Left ventricle myocardium superior (tissue), 1 donor: ENCODE results near the gene ZBTB7C. TPM values are rescaled to one million over a fixed set of nuclear protein-coding genes. Genes with fewer than 3 reads are reported as not detected.
A peak's percentile ranks its signal among the peaks of the same experiment; 100 is the strongest.

Experiments
- ATAC-seq: fragments of 200-7000 bp; cut with Tn5 transposase; one replicate; pipeline ENCODE4 v1.9.1; 2020; ENCODE audit warnings: mild to moderate bottlenecking, moderate library complexity
- DNase-seq: peaks from one replicate; pipeline ENCODE4 v3.0.0-alpha.2; 2020
- intact Hi-C: fragments of 100-400 bp; cut with micrococcal nuclease; formaldehyde crosslinking; loops from one replicate; pipeline ENCODE4 v1.11.0; 2022
- total RNA-seq: library from RNA; stranded (reverse); fragmentation: NEBNext Ultra II Directional; extraction: Animal tissue kit (Norgen Biotek cat#: 25700); gene quantifications from one replicate; pipeline ENCODE4 v1.2.1, GENCODE V29; 2021
- donor health status: DM: no; HTN: yes; CAD: no; lungs with severe emphysema.

ZBTB7C gene
- total RNA-seq, 1 donor from 2014 or later = 2.1 TPM

GRCh38 chr18:48230467-48231113 lies 178.6 kb downstream of the ZBTB7C start:
- peak; percentile 68 for DNase-seq
- peak; percentile 50 for ATAC-seq
- intact Hi-C loops = no loop called here

- intact Hi-C loops = no loop called here
- peak; percentile 18 for ATAC-seq
- DNase-seq = no peak
Observed at GRCh38 chr18:48229552-48229981, 179.6 kb downstream of the ZBTB7C start.

- DNase-seq (peak; percentile 53), ATAC-seq (peak; percentile 64)
- intact Hi-C loops = no loop called here
Observed at GRCh38 chr18:48228841-48229240, 180.3 kb downstream of the ZBTB7C start.

DNA sequence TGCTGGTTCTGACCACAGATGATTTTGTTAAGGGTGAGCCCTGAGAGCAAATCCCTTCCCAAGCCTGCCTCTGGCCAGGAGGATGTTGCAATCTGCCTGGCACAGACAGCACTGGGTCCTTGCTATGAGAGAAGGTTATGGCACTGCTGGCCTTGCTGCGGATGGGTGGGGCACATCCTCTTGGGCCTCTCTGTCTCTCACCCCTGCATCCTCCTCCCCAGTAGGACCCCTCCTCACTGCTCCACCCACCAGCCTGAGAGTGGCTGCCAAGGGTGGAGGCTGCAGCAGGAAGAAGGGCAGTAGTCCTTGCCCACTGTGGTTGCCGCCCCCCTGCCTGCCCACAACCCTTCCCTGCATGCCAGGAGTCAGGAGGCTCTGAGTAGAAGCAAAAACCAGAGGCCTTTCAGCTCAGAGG lies 180.9 kb downstream of the ZBTB7C start:
- intact Hi-C loops = no loop called here
- DNase-seq = peak; percentile 77
- ATAC-seq = peak; percentile 89

- DNase-seq (no peak), ATAC-seq (no peak)
- intact Hi-C loops = no loop called here
Observed at GRCh38 chr18:48227206-48227605, 182.0 kb downstream of the ZBTB7C start.

DNA sequence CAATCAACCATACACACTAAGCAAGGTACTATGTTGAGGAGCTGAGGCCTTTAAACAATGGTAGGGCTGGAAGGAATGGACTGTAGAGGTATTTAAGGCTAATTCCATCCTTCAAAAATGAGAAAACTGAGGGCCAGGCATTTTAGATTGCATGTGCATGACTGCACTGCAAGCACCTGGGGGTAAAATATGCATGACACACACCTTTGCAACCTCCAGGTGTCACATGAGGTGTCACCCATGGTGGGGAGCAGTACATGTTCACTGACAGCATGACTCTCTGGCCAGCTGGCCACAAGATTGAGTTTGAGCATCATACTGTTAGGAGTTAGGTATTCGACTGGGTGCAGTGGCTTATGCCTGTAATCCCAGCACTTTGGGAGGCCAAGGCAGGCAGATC lies 182.8 kb downstream of the ZBTB7C start:
- ATAC-seq = no peak
- intact Hi-C loops = no loop called here
- DNase-seq = no peak

GRCh38 chr18:48222118-48222517 lies 187.1 kb downstream of the ZBTB7C start:
- ATAC-seq = peak; percentile 82
- no peak for DNase-seq
- intact Hi-C loops = no loop called here

- intact Hi-C loops = no loop called here
- DNase-seq = no peak
- ATAC-seq = no peak
Observed at GRCh38 chr18:48219810-48220499, 189.2 kb downstream of the ZBTB7C start.

DNA sequence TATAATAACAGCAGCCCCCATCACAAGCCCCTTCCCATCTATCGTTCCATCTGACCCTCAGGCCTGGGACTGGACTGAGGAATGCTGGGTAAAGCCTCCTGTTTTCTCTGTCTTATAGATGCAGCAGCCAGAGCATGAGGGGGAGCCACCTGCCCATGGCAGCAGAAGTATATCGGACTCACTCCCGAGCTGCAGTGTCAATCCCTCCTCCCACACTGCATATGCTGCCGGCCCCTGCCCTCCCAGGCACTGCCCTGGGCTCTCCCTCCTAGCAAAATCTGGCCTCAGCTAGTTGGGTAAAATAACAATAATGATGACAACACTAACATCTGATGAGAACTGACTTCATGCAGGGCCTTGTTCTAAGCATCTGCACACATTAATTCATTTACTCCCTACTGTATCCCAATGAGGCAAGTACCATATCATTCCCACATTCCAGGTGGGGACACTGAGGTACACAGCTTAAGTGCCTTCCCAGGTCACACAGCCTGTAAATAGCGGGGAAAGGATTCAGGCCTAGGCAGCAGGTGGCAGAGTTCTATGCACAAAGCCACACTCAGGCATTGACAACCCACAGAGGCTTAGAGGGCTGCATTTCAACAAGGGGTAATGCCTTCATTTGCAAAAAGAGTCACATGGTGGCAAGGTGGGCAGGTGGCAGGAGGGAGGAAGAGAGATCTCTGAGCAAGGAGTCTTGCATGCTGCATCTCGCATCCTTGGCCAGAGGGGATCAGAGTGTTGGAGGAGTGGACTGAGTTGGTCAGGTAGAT lies 190.0 kb downstream of the ZBTB7C start:
- DNase-seq = no peak
- intact Hi-C loops = no loop called here
- ATAC-seq = no peak

DNA sequence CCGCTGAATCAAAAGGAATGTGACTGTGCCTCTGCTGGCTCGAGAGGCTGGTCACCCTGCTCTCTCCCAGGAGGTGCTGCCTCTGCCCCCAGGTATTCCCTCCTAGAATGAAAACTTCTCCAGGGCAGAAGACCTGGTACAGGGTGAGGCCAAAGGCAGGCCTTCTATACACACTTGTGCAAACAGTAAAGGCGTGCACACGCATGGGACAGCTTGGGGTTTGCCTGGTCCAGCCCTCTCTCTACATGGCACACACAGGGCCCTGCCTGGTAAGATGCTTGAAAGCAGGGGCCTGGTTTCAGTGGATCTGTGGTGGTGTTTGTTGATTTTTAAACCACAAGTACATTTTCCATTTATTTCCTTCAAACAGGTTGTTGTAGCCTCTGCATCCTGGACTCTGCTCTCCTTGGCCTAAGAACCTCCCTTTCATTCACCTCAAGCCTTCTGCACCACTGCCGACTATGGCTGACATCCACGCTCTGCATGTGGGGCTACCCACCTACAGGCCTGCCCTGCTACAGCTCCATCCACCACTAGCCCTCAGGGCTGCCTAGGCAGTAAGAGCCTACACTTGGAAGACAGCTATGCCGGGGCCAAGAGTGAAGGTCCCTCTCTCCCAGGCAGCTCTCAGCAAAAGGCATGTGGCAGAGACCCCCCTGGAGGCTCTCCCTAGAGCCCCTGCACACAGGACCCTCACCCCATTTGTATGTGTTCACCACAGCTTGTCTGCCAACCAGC lies 190.7 kb downstream of the ZBTB7C start:
- DNase-seq (no peak), ATAC-seq (no peak)
- intact Hi-C loops = no loop called here

- ATAC-seq (peak; percentile 63), DNase-seq (no peak)
- intact Hi-C loops = no loop called here
Observed at GRCh38 chr18:48217258-48218250, 191.6 kb downstream of the ZBTB7C start.

DNA sequence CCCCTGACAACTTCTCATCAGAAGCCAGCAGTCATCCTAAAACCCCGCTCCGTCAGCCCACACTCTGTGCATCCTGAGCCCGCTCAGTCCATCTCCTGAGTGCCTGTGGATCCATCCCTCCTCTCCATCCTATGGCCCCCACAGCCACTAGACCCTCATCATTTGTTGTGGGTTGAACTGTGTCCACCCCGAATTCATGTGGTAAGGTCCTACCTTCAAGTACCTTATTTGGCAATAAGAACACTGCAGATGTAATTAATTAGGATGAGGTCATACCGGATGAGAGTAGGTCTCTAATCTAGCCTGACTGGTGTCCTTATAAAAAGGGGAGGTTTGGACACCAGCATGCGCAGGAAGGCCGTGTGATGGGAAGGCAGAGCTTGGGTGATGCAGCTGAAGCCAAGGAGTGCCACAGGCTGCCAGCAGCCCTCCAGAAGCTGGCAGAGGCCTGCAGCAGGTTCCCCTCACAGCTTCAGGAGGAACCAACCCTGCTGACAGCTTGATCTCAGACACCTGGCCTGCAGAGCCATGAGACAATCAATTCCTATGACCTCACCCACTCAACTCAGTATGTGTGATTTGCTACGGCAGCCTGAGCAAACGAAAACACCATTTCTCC lies 192.4 kb downstream of the ZBTB7C start:
- DNase-seq = peak; percentile 63
- intact Hi-C loops = no loop called here
- ATAC-seq = peak; percentile 92

DNA sequence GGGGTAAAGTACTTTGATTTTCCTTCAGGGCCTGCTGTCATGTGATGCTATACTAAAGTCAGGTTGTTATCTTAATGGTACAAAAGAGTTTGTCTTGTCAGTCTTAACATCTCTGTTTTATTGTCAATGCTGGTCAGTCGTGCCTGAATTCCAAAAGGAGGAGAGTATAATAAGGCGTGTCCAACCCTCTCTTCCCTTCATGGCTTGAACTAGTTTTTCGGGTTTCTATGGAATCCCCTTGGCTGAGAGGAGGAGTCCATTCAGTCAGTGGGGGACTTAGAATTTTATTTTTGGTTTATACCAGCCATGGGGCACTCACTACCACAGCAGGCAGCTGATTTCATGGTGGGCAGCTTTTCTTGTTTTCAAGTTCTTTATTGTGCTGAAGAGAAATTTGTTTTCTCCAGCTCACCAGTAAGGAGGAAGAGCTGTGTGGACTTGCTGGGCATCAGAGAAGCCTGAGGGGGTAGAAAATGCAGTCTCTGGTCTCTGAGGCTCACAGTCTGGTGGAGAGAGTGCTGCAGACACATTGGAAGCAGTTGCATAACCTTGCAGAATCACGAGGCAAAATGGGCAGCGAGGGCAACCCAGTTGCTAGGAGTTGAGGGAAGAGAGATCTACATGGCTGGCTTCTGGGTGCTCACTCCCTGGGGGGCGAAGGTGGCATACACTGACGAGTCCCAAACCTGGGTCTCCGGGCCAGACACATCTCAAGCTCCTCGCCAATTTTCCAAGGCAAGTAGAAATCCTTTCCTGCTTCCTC lies 193.1 kb downstream of the ZBTB7C start:
- intact Hi-C loops = no loop called here
- ATAC-seq (peak; percentile 27), DNase-seq (no peak)

DNA sequence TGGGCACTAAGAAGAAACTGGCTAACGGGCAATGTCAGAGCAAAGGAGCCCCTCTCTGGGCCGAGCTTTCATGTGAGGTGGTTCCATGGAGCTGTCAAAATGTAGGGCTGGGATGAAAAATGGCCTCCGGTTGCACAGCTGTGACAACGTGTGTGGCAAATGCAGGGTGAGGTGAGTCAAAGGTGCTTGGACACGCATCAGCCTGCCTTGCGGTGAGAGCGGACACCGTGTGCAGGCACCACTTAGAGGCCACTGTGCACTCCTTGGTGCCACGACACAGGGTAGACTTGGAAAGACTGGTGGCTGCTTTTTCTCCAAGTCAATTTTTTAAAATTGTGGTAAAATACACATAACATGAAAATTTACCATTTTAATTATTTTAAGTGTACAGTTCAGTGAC lies 195.4 kb downstream of the ZBTB7C start:
- ATAC-seq (no peak), DNase-seq (no peak)
- intact Hi-C loops = no loop called here

DNA sequence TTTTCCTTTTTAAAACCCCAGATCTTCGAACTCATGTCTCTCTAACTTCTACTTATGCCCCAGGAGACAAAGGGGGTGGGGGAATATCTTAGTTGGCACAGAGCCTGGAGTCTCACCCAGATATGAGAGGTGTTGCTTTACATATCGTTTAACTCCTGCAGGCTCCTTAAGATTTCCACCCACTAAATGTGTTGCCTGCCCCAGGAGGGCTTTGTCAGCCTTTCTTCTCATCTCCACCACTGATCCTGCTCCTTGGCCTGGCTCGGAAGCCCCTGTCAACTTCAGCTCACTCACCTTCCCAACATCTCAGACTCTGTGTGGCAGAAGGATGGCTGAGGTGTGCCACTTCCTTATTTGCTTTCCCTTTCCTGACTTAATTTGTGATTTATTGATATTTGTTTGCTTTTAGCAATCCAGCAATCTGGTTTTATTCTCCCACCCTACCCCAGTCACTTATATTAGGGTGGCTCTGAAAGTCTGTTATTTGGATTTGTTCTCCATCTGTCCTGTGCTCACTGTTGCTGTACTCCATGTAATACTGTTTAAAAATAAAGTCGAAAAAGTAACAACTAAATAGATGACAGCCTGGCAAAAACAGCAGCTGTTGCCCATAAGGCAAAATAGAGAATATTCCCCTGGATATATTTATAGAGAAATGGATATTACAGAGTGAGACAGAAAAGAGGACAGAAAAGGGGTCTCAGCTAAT lies 200.6 kb downstream of the ZBTB7C start:
- DNase-seq (no peak), ATAC-seq (no peak)
- intact Hi-C loops = no loop called here

GRCh38 chr18:48207733-48208132 lies 201.4 kb downstream of the ZBTB7C start:
- intact Hi-C loops = no loop called here
- ATAC-seq = no peak
- no peak for DNase-seq

DNA sequence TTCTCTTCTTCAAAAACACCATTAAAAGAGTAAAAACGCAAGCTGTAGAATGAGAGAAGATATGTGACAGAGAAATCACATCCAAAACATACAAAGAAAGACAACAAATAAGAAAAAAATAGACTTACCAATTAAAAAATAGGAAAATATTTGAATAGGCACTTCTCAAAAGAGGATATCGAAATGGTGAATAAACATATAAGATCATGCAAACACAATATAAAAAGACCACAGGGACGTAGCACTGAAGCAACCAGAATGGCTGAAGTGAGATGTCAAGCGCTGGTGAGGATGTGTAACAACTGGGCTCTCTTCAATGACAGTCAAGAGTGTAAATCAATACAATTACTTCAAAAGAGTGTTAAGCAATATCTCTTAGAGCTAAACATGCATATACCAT lies 202.3 kb downstream of the ZBTB7C start:
- DNase-seq (no peak), ATAC-seq (no peak)
- intact Hi-C loops = no loop called here
